GM21390 (cell line): ENCODE measurements around the gene TBC1D2.
"Not testable (repeated sequence)": the region's sequence is repeated elsewhere in the genome, so short reads cannot be mapped to it uniquely, and the experiment has no call there.

Experiments
- ATAC-seq: cut with Tn5 transposase; IDR thresholded peaks from one replicate; pipeline ENCODE4 v1.9.1; 2021; ENCODE audit not compliant: unreplicated experiment

Gene TBC1D2

GRCh38 chr9:98275159-98275558 lies 19.7 kb upstream of the TBC1D2 start:
- ATAC-seq, result no peak

DNA sequence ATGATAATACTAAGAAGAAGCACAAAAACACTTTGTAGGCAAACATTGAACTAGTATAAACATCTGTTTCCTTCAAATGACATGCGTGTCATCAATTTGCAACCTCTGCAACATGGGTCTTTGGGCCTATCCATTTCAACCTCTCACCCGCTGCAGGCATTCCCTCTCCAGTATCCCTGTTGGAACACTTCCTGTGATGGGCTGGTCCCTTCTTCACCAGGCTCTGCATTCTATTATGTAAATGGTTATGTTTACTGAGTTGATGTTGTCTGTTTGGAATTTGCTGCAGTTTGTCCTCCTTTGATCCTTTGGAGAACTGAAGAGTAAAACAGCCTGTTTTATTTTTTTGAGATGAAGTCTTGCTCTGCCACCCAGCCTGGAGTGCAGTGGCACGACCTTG lies 16.6 kb upstream of the TBC1D2 start:
- no peak for ATAC-seq

DNA sequence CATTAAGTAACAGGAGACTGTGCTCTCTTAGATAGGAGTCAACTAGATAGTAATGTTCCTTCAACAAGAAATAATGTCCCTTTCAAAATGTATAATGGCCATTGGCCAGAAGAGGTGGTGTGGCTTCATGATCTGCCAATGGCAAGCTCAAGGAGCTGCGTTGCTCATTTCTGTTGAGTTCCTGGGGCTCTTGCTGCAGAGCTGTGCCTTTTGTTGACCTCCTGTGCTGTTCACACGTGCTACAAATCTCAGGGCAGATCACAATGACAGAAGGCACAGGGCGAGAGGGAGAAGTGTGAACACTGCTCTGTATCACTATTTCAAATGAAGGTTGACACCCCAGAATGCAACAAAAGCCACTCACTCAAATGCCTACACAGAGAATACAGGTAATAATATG lies 16.0 kb upstream of the TBC1D2 start:
- ATAC-seq, result no peak

- ATAC-seq, result not testable (repeated sequence)
These were observed 14.8 kb upstream of the TBC1D2 start for GRCh38 chr9:98270284-98270683.

DNA sequence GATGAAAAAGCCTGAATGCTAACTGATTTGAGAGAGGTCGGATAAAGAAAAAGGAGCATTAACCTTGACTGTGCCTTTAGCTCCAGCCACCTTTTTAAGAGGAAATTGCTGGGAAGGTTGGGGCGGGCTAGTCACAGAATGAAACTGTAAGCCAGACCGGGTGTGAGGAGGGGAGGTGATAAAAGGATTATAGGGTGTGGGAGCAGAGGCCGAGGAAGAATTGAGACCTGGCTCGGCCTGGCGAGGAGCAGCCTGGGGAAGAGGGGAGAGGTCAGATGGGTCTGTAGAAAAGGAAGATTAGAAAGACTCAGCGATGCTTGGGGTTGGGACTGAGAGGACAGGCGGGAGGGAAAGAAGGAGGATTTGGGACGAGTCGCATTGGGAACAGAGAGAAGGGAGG lies 14.2 kb upstream of the TBC1D2 start:
- not testable (repeated sequence) for ATAC-seq

DNA sequence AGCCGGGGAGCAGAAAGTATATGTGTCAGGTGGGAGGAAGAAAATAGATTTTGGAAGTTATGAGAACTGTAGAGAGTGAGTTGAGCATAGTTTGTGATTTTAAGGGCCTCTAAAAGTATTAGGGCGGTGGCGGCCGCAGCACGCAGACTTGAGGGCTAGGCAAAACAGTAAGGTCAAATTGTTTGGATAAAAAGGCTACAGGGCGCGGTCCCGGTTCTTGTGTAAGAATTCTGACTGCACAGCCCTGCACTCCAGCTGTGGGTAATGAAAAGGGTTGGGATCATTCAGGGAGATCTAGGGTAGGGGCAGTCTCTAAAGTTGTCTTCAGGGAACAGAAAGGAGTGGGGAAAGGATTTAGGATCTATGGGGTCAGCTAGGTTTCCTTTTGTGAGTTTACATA lies 12.1 kb upstream of the TBC1D2 start:
- ATAC-seq, result not testable (repeated sequence)

- no peak for ATAC-seq
These were observed 9.1 kb upstream of the TBC1D2 start for GRCh38 chr9:98264516-98264915.

- no peak for ATAC-seq
These were observed 8.3 kb upstream of the TBC1D2 start for GRCh38 chr9:98263482-98264357.

GRCh38 chr9:98263080-98263479 lies 7.6 kb upstream of the TBC1D2 start:
- no peak for ATAC-seq

DNA sequence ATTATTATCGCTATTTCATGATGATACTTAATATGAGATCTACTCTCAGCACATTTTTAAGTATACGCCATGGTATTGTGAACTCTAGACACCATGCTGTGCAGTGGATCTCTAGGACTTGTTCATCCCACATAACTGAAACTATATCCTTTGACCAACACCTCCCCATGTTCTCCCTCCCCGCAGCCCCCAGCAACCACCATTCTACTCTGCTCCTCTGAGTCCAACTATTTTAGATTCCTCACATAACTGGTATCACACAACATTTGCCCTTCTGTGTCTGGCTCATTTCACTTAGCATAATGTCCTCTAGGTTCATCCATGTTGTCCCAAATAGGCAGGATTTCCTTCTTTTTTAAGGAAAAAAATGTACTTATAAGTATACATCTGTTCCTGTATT lies 6.6 kb upstream of the TBC1D2 start:
- ATAC-seq, result no peak

DNA sequence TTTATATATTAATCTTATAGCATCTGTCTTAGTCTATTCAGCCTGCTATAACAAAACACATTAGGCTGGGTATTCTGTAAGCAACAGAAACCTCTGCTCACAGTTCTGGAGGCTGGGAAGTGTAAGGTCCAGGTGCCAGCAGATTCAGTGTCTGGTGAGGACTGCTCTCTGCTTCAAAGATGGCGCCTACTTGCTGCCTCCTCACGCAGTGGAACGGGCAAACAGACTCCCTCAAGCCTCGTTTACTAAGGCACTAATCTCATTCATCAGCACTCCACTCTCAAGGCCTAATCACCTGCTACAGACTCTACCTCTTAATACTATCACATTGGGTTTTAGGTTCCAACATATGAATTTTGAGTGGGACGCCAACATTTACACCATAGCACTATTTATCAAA lies 5.2 kb upstream of the TBC1D2 start:
- ATAC-seq, result no peak

GRCh38 chr9:98259791-98260190 lies 4.3 kb upstream of the TBC1D2 start:
- no peak for ATAC-seq

- no peak for ATAC-seq
These were observed 1.3 kb upstream of the TBC1D2 start for GRCh38 chr9:98256756-98257155.

DNA sequence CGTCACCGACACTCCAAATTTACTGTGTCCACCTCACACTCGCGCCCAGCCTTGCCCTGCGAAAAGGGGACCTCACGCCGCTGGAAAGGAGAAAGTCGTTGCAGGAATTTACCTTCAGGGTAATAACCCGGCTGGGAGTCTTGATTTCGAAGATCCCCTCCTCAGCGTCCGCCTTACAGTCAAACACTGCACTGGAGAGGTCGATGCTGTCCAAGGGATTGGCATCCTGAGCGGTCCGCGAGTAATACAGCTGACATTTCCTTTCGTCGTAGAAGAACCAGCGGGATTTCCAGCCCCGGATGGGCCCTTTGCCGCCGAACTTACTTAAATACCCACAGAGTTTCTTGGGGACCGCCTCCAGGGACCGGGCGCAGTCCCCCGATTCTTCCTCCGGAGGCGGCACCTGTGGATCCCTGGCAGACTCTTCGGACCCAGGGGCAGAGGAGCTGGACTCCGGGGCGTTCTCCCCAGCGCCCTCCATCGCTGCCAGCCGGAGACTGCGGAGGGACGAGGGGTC lies 330 bp downstream of the TBC1D2 start:
- peak; percentile 16 for ATAC-seq

DNA sequence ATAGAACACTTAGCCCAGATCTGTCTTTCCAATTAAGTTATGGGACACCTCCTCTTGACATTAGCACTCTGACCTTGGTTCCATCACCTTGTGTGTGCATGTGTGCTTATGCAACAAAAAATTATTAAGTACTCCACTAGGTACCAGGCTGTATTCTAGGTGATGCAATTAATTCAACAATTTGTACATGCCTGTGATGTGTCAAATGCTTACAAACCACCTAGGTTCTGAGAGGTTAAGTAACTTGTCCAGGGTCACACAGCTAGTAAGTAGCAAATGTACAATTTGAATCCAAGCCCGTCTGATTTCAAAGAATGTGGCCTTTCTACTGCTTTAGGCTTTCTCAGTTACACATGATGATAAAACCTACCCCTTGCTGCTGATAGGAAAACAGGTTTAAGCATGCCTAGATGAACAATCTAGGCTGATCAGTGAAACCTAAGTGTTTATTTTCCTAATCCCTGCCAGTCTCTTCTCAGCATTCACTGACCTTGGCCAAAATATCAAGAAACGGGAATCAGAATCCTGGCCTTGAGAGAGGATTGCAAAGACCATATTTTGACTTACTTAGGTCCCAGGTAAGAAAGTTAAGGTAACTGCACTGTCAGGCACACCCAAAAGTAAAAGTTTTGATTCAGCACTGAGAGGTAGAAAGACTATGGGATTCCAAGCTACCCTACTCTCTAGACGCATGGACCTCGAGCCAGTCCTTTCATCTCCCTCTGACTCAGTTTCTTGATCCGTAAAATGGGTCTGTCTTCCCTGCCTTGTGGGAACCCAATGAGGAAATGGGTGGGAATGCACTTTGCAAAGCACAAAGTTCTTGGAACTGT lies 1.0 kb downstream of the TBC1D2 start:
- no peak for ATAC-seq

GRCh38 chr9:98253565-98253964 lies 1.9 kb downstream of the TBC1D2 start:
- no peak for ATAC-seq

GRCh38 chr9:98251551-98251950 lies 3.9 kb downstream of the TBC1D2 start:
- ATAC-seq, result no peak

GRCh38 chr9:98249771-98250170 lies 5.7 kb downstream of the TBC1D2 start:
- no peak for ATAC-seq

GRCh38 chr9:98248737-98249474 lies 6.5 kb downstream of the TBC1D2 start:
- ATAC-seq, result no peak

GRCh38 chr9:98247831-98248657 lies 7.4 kb downstream of the TBC1D2 start:
- no peak for ATAC-seq
